ENCODE measurements around the gene BBX.
A peak's percentile ranks its signal among the peaks of the same experiment; 100 is the strongest.

The BBX gene

GRCh38 chr3:107791027-107791426 lies 268.3 kb downstream of the BBX start:
- TF ChIP-seq YY1 (IDR thresholded peaks at IDR 0.05; ENCODE audit: low read depth) (no peak), TAF1 (IDR thresholded peaks at IDR 0.05; ENCODE audit: low read depth) (no peak), ZBTB7A (IDR thresholded peaks at IDR 0.05; ENCODE audit: low read depth) (no peak), EP300 (IDR thresholded peaks at IDR 0.05; ENCODE audit: borderline replicate concordance) (no peak), REST (IDR thresholded peaks at IDR 0.05; ENCODE audit: low read depth) (no peak), CEBPB (IDR thresholded peaks at IDR 0.05) (no peak), RAD21 (IDR thresholded peaks at IDR 0.05; ENCODE audit: low read depth) (no peak), TEAD4 (IDR thresholded peaks at IDR 0.05) (no peak), USF1 (IDR thresholded peaks at IDR 0.05) (no peak), TCF12 (IDR thresholded peaks at IDR 0.05; ENCODE audit: low read depth) (no peak), NFIC (IDR thresholded peaks at IDR 0.05) (no peak), CREB1 (IDR thresholded peaks at IDR 0.05; ENCODE audit: low read depth) (no peak), EGR1 (IDR thresholded peaks at IDR 0.05) (no peak)

- no peak for TF ChIP-seq MAX (IDR thresholded peaks at IDR 0.05)
- TF ChIP-seq CREB1 (IDR thresholded peaks at IDR 0.05; ENCODE audit: low read depth) = no peak
- TF ChIP-seq EGR1 (IDR thresholded peaks at IDR 0.05) = no peak
These were observed 268.7 kb downstream of the BBX start for GRCh38 chr3:107791450-107791849.

GRCh38 chr3:107794664-107795443 lies 272.1 kb downstream of the BBX start:
- TF ChIP-seq RAD21 (IDR thresholded peaks at IDR 0.05; ENCODE audit: low read depth) = peak; percentile 31; the same call in 1 of the 2 replicates
- no peak for TF ChIP-seq EGR1 (IDR thresholded peaks at IDR 0.05)

GRCh38 chr3:107795514-107796094 lies 272.8 kb downstream of the BBX start:
- TF ChIP-seq ZBTB7A (IDR thresholded peaks at IDR 0.05; ENCODE audit: low read depth) (no peak), CREB1 (IDR thresholded peaks at IDR 0.05; ENCODE audit: low read depth) (no peak), TCF12 (IDR thresholded peaks at IDR 0.05; ENCODE audit: low read depth) (no peak), RAD21 (IDR thresholded peaks at IDR 0.05; ENCODE audit: low read depth) (no peak), NFIC (IDR thresholded peaks at IDR 0.05) (no peak), TEAD4 (IDR thresholded peaks at IDR 0.05) (no peak), MAX (IDR thresholded peaks at IDR 0.05) (no peak), FOXM1 (IDR thresholded peaks at IDR 0.05; ENCODE audit: borderline replicate concordance, low read depth) (no peak), EGR1 (IDR thresholded peaks at IDR 0.05) (no peak), USF1 (IDR thresholded peaks at IDR 0.05) (no peak), CEBPB (IDR thresholded peaks at IDR 0.05) (no peak), EP300 (IDR thresholded peaks at IDR 0.05; ENCODE audit: borderline replicate concordance) (no peak), YY1 (IDR thresholded peaks at IDR 0.05; ENCODE audit: low read depth) (no peak), REST (IDR thresholded peaks at IDR 0.05; ENCODE audit: low read depth) (no peak), TAF1 (IDR thresholded peaks at IDR 0.05; ENCODE audit: low read depth) (no peak)

GRCh38 chr3:107796791-107797190 lies 274.0 kb downstream of the BBX start:
- no peak for TF ChIP-seq REST (IDR thresholded peaks at IDR 0.05; ENCODE audit: low read depth)
- TF ChIP-seq CEBPB (IDR thresholded peaks at IDR 0.05) = peak; percentile 73
- TF ChIP-seq MAX (IDR thresholded peaks at IDR 0.05) = no peak
- TF ChIP-seq NFIC (IDR thresholded peaks at IDR 0.05) = peak; percentile 37; the same call in 1 of the 2 replicates
- no peak for TF ChIP-seq RAD21 (IDR thresholded peaks at IDR 0.05; ENCODE audit: low read depth)
